NCI-H446 (cell line): Measurements from ENCODE around the gene ADO.

ENCODE experiments used
- DNase-seq, 2 experiments: peaks; one replicate each; lab custom pipeline; 2025; lab: John Stamatoyannopoulos, UW

Gene ADO

DNA sequence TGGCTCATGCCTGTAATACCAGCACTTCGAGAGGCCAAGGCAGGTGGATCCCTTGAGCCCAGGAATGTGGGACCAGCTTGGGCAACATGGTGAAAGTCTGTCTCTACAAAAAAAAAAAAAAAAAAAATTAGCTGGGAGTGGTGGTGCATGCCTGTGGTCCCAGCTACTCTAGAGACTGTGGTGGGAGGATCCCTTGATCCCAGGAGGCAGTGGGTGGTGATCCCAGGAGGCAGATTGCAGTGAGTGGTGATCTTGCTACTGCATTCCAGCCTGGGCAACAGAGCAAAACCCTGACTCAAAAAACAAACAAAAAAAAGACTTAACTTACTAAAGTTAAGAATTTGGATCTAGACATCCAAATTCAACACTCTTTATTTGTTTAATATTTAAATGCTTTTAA is 10.2 kb upstream of the ADO start:
- no peak for DNase-seq

DNA sequence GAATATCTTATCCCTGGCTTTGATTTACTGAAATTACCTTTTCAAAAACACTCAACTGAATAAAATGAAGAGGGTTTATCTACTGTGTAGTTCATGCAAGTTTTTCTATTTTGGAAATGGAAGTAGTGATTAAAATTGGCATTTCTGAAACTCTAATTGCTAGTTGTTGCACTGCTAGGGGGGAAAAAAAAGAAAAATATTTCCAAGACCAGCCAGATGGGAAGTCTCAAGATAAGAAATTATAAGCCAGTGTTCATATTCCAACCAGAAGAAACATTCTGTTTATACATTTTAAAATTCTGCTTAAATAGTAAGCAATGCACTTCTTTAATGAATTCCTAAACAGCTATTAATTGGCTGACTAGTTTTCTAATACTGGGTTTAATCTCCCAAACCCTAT is 9.4 kb upstream of the ADO start:
- no peak for DNase-seq

DNA sequence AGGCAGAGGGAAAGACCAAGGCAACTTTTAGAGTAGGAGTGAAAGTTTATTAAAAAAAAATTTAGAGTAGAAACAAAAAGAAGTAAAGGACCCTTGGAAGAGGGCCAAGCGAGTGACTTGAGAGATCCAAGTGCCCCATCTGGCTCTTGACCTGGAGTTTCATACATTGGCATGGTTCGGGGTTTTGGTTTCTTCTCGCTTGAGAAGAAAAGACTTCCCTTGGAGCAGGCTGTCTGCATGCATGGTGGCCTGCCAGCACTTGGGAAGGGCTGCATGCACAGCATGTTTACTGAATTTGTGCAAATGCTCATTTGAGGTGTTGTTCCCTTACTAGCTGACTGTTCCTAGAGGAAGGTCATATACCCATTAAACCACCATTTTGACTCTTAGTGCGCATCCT is 8.8 kb upstream of the ADO start:
- peak; percentile 3 to 64 for DNase-seq

DNA sequence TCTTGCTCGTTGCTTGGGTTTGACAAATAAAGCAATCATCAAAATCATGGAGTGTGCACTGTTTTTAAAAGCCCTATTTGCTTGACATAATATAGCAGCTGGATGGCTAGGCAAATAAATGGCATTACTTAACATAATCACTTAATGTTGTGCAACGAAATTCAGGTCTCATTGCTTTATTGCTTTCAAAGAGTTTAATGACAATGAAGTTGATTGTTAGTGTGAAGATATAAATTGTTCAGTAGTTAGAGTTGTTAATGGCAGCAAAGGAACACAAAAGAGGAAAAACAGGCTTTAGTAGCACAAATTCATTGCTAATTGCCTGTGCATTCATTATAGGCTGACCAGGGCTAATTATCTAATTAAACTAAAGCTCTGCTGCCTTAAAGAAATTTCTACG is 7.6 kb upstream of the ADO start:
- DNase-seq, result no peak

DNA sequence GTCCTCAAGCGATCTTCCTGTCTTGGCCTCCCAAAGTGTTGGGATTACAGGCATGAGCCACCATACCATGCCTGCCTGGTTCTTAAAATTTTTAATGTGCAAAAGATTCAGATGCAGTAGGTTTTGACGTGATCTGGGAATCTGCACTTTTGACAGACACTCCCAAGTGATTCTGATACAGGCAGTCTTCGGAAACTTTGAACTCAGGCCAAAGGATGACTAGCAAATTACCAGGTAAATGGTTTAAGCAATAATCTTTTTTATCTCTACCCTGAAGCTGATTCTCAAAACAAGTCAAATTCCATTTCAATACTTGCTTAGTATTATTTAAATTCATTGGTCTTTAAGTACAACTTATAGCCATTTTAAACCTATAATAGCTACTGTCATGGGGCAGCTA is 2.6 kb upstream of the ADO start:
- no peak for DNase-seq

DNA sequence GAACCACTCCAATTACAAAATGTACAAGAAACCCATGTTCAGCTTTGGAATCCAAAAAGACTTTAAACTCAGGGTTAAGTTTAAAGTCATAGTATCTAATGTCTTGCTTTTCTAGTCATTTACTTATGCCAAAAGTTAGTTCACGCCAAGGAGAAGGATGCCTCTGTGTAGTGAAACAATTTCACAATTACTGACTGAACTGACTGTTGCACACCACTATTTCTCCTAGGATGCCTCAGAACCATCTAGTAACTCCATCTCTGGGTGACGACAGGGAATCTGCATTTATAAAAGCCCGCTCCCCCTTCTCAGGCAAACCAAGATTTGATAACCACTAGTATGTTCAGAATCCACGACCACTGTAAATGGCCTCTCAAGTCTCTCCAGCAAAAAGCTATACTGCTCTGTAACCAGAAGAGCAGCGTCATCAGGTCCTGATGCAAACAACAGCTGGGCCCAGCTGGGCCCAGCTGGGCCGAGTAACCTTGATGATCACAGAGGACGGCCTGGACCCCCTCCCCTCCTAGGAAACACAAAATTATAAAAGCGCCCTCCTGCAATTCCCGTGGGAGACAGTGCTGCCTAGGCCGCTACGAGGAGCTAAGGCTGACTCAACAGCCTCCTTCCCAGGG is 680 bp upstream of the ADO start:
- DNase-seq, result no peak

DNA sequence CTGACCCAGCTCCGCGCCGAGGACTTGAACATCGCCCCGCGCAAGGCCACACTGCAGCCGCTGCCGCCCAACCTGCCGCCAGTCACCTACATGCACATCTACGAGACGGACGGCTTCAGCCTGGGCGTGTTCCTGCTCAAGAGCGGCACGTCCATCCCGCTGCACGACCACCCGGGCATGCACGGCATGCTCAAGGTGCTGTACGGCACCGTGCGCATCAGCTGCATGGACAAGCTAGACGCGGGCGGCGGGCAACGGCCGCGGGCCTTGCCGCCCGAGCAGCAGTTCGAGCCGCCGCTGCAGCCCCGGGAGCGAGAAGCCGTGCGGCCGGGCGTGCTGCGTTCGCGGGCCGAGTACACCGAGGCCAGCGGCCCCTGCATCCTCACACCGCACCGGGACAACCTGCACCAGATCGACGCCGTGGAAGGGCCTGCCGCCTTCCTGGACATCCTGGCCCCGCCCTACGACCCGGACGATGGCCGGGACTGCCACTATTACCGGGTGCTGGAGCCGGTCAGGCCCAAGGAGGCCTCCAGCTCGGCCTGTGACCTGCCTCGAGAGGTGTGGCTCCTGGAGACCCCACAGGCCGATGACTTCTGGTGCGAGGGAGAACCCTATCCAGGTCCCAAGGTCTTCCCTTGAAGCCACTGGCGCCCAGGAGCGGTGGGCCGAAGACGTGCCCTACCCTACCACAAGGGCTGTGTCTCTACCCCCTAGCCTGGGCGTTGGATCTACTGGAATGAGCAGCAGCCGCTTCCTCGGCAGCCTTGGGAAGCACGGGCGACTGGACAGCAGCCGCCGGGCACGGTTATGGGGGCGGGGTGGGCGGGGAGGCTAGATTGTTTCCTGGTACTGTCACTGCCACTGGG is 945 bp downstream of the ADO start:
- DNase-seq, result no peak

DNA sequence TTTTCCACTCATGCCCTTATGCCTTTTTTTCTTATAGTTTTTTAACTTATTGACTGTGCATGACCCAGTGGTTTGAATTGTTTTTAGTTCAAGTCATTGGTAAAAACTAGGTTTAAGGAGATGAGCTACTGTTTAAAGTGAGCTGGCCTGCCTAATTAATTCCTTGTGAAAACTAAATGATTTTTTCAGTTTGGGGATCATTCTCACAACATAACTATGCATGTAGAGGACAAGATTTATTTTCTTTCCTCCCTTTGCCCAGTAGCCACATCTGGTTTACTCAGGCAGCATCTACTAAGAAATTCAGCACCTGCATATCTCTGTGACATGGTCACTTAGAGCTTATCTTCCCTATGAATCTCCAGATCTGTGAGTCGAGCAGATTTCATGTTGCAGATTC is 1.7 kb downstream of the ADO start:
- no peak for DNase-seq

DNA sequence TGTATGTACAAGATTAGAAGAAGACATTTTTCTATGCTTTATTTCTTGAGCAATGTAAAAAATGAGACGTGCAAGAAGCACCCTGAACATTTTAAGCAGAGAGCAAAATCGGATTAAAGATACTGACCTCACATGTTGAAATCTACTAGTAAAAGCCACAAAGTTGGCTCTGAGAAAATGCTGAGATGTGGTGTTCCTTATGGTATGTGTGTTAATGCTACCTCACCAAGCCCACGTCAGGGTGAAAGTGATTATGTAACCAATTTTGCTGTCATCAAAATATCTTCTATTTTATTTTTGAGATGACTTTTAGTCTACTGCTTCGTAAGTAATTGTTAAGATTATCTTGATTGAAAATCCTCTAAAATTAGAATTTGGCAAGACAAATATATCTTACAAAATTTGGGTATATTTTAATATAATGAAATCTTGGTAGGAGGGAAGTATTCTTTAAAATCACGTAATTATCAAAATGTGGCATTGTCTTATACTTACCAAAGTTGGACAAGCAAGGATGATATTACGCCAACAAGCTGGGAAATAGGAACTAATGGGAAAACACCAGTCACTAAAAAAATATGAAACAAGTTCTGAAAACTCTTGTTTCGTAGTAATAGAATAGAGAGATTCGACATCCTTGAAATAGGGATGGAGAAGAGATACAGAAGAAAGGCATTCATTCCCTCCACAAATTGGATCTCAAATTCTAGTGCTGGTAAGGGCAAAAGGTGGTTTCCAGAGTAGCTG is 5.8 kb downstream of the ADO start:
- no peak for DNase-seq

DNA sequence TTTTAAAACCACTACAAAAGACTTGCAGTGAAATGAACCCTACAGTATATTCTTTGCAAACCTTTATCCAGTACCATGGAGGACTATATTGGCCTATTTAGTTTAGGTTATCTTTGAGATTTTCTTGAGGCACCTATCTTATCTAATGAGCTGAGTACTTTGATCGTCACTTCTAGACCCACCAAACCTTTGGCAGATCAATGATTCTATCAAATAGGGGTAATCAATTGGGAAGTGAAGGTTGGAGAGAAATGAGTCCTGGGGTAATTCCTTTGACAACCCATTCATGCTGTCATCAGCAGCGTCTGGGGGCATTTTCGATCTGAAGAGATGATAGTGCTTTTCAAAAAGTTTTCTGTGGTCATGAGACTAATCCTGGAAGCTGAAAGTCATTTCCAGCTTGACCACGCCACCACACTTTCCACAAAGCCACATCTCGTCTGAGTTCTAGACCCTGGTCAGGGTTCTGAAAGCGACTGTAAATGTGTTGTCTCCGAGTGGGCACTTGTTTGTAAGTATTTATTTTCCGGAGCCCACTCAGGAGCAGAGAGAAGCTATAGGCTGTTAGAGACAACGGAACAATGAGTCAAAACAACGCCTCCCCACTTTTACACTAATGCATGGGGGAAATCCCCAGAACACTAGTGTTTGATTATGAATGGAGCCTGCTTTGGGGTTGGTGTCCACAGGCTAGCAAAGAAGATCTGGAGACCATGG is 6.8 kb downstream of the ADO start:
- no peak for DNase-seq

DNA sequence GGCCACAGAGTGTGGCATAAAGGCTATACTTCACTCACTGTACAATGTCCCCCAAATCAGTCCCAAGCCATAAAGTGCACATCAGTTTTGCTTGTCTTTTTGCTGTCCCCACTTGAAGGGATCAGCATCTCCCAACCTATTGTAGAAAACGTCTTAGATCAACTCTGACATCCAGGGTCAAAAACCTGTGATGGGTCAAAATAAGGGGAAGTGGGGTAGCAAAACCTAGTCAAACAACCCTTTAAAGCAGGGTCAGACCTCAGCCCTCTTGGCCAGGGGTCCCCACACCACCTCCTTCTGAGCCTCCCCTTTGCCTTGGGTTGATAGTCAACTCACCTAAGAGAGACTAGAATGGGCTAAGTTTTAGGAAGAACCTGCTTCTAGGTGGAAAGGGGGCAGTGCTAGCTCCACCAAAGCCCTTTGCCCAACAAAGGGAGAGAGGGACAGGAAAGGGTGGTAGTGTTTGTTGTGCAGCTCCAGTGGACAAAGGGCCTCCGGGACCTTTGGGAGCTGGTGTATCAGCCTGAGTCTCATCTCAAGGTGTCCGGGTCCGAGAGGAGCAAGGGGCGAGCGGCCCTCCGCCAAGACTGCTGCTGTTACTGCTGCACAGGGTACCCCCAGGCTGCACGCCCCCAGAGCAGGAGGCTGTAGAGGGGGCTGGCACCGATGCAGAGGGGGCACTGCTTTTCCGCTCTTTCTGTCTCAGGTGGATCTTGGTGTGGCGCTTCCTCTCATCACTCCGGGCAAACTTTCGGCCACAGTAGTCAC is 8.3 kb downstream of the ADO start:
- no peak for DNase-seq

DNA sequence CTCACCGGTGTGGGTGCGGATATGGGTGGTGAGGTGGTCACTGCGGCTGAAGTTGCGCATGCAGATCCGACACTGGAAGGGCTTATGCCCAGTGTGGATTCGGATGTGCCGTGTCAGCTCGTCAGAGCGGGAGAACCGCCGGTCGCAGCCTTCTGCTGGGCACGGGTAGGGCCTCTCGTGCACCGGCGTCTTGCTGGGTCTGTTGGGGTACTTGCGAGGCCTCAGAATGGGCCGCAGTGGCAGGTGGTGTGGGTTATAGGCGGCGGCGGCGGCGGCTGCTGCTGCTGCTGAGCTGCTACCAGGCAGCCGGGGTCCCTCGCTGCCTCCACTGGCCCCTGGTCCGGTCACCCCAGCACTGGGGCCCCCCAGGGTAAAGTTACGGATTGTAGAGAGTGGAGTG is 8.9 kb downstream of the ADO start:
- DNase-seq, result no peak

DNA sequence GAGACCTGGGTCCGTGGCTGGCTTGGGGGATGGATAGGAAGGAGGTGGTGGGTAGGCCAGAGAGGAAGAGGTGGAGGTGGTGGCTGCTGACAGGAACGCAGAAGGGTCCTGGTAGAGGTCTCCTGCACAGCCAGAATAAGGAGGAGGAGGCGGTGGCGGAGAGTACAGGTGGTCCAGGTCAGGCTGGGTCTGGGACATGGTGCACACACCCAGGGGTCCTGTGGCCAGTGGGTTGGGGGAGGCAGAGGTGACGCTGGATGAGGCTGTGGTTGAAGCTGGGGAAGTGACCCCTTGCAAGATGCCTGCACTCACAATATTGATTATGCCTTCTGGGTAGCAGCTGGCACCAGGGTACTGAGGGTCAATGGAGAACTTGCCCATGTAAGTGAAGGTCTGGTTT is 9.5 kb downstream of the ADO start:
- DNase-seq, result no peak

DNA sequence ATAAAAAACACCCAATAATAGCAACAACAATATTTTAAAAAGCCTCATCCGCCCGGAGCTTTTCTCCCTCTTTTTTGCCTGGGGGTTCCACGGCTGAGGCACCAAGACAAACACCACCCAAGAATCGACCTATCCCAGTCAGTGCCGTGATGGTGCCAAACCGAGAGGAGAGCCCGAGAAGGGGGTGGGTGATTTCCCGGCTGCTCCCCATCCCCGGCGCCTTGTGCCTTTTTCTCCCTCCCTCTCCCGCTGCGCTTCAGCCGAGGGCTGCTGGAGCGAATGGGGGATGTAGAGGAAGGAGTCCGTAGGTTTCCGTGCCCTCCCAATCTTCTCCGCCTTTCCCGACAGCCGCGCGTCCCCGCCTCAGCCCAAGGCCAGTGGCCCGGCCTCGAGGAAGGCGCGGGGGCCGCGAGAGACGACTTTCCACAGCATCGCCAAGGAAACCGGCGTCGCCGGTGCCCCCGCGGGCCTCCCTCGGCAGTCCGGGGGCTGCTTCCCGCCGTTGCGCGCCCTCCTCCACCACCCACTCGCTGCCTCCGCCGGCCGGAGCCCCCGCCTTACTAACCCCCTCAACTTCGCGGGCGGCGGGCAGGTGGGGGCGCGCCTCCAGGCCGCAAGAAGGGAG is 10.3 kb downstream of the ADO start:
- no peak for DNase-seq

DNA sequence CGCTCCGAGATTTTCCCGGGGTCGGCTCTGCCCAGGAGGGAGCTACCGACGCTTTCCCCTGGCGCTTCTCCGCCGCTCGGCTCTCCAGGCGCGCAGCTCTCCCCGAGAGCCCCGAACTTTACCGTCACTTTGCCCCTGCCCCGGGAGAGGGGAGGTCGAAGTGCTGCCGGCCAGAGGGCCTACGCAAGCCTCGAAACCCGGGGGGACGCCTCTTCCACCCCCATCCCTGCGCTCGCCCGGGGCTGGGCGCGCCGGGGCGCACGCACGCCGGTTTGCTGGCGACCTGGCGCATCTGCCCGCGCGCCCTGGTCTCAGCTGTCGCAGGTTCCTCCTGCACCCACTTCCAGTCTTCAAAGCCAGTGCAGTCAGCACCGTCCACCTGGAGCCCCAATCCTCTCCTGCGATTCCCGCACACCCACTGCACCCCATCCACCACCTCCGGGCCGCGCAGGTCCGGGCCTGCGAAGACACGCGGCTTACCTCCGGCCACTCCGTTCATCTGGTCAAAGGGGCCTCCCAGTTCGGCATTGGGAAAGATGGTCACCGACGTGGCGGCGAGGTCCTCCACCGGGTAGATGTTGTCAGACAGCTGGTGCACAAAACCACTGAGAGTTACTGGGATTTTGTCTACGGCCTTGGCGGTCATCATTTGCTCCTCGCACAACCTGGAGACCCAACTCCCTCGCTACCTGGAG is 11.0 kb downstream of the ADO start:
- no peak for DNase-seq

DNA sequence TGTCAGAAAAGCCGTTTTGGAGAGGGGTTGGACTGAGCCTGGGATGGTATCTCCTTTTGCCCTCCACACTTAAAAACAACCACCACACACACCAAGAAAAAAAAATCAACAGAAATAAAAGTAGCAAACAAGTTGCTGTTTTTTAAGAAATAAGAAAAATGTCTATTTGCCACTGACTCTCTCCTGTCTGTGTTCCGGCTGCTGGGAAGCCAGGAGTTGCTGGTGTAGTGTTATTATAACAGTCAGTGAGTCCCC is 11.5 kb downstream of the ADO start:
- no peak for DNase-seq

DNA sequence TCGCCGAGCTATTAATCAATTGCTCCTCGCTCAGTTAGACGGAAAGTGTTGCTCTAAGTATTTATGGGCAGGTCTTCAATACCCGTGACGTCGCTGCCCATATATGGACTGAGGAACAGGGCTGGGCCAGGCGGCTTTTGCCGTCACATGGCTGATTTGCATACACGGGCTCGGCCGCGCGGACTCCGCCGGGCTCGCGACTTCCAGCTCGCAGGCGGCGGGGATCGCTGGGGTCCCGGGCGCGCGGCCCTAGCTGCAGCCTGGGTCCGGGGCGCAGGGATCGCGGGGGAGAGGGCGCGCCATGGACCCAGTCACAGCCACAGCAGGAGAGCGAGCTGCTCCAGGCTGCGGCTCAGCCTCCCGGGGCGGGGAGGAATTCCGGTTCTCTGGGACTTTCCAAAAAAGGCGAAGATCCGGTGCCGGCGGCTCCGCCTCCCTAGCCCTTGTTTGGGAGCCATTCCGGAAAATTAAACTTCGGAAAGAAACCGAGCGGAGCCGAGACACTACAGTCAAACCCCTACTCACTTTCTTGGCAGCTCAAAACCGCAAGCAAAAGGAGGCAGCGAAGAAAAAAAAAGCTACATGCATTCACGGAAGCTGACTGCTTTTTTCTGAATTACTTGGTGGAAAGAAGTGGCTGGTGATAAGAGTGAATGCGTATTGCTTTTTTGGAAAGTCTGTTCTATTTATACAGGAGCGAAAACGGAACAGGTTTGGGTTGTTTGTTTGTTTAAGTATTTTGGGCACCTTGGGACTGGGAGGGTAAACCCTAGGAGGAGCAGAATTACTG is 12.0 kb downstream of the ADO start, which contains the start of gene EGR2:
TSS of gene EGR2 (minus strand) at position 36 of the 790 bp plus-strand sequence. CDS start 337 bp downstream, outside the sequence.
- DNase-seq, result peak; percentile 61 to 81

DNA sequence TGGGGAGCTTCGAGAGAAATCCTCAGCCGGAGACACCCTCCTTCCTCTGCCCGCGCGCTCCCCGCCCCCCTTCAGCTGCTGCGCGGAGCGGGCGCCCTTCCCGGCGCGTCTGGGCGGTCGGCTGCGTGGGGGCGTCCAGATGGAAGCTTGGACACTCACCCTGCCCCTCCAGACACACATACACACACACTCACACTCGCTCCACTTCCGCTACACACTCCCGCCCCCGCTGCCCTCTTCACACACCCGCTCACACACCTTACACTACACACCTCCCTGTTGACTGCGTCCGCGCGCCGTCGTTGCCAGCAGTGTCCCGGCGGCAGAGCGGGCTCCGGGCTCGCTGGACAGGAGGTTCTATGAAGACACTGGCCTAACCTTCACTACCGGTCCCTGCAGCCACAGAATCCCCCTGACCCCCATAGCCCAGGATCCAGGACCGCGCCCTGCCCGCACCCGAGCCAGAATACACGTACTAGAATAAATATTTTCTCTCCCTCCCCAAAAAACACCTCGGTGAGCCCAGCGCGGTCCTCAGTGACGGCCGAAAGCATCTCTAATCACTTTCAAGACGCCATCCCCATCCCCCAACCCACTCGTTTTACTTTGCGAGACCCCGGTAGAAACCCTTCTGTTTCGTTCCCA is 12.7 kb downstream of the ADO start:
- no peak for DNase-seq

DNA sequence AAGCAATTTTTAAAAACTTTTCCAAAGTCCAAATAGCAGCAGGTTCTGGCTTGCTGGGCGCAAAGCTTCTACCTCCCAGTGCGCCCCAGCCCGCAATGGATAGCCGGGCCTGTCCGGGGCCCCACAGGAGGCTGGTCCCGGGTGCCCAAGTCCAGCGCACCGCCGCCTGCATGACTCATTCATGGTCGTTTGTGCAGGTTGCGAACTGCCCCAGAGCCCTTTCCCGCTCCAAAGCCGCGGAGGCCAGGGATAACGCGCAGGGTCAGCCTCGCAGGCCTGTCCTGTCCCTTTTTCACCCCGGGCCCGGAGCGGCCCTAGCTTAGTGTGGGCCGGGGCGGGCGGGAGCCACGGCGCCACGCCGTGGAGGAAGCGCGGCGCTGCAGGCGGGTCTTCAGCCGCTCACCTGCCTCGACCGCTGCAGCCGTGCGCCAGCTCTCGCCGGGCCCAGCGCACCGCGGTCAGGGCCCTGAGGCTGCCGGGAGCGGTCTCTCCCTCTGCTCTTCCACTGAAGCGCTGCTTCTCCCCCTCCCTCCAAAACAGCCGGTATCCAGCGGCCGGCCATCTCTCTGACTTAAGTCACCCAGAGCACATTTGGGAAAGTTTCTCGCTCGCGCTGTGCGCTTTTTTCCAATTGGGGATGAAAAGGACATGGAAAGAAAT is 13.4 kb downstream of the ADO start:
- peak in 1 of 2 experiments; percentile 46 for DNase-seq
